Measurements from ENCODE around the gene KIDINS220. TPM values are rescaled to one million over a fixed set of nuclear protein-coding genes. Genes with fewer than 3 reads are reported as not detected.
A peak's percentile ranks its signal among the peaks of the same experiment; 100 is the strongest.

The KIDINS220 gene
- total and polyA plus RNA-seq, 9 of the 15 experiments (the other 6 are each of a cell fraction or from before 2014, with no cell fraction given), result 15.2 to 48.0 (median 34.4) TPM

GRCh38 chr2:8697190-8697589, 140.2 kb downstream of the KIDINS220 start:
- peak; percentile 29 to 34 (median 34); a peak in 5 of 6 replicates for TF ChIP-seq CTCF (IDR thresholded peaks at IDR 0.05 in 2 of 3, conservative IDR thresholded peaks at IDR 0.05 in 1 of 3; ENCODE audit: insufficient read depth in 2 of 3, low read depth in 1 of 3, low read length in 3 of 3)
- no peak for TF ChIP-seq ATF1 (CRISPR knock-in tag; IDR thresholded peaks at IDR 0.05)
- TF ChIP-seq ATF1 (tag; IDR thresholded peaks at IDR 0.05), result no peak
- TF ChIP-seq RAD21 (CRISPR knock-in tag; conservative IDR thresholded peaks at IDR 0.05 in 1 of 2, IDR thresholded peaks at IDR 0.05 in 1 of 2), result peak; percentile 8 to 48; a peak in 2 of 4 replicates
- Histone ChIP-seq H3K79me2 (ENCODE audit: control insufficient read depth, insufficient read depth, low read length) (no peaks in the 10 kb centered on the region), H3K4me3 (no peak overlapping the region), H3K27ac (ENCODE audit: extremely low read depth, low read depth, low read length) (no peak overlapping the region), H3K27me3 (ENCODE audit: control insufficient read depth in 2 of 2, insufficient read depth in 2 of 2, low read length in 2 of 2) (no peaks in the 10 kb centered on the region), H3K36me3 (ENCODE audit: control insufficient read depth, insufficient read depth, low read length) (no peaks in the 10 kb centered on the region), H2AFZ (ENCODE audit: low read depth, low read length) (peak overlapping the region; percentile 87), H4K20me1 (replicated peaks; ENCODE audit: control insufficient read depth, insufficient read depth, low read length) (no peaks in the 10 kb centered on the region), H3K9ac (ENCODE audit: insufficient read depth in 1 of 2, low read depth in 2 of 2, low read length in 2 of 2) (no peak overlapping the region), H3K9me1 (ENCODE audit: control insufficient read depth, insufficient read depth, low read length) (no peaks in the 10 kb centered on the region), H3K9me3 (replicated peaks; ENCODE audit: control insufficient read depth, insufficient read depth, low read depth, low read length) (no peaks in the 10 kb centered on the region), H3K4me1 (replicated peaks in 1 of 2; ENCODE audit: control insufficient read depth in 2 of 2, insufficient read depth in 2 of 2, low read length in 2 of 2) (peaks cover 10 to 17% of the 10 kb centered on the region in 2 experiments; a peak in 4 of 5 replicates), H3K4me2 (ENCODE audit: insufficient read depth, low read length) (peak overlapping the region; percentile 41; the same call in 1 of the 2 replicates)
- no TSS peak for BruUV-seq (replicated peaks)
- ChIA-PET CTCF (ENCODE audit: low intra/inter-chr PET ratio) (no interaction called here), POLR2A (no interaction called here)
- FAIRE-seq (peak; percentile 72), ATAC-seq (peak; percentile 85), DNase-seq (ENCODE audit: extremely low read depth in 1 of 4, low spot score in 3 of 4) (peak in 2 of 4 experiments; percentile 45 to 61)
- intact Hi-C loops (cut with micrococcal nuclease) (no loop called here), in situ Hi-C loops (cut with MboI) (loop anchor here (25.0 kb wide), 2 partner anchors 685 to 1610 kb away; no protein-coding TSS in a partner anchor)
- 14% methylated on average over 5 of the region's 5 CpGs for WGBS (ENCODE audit: insufficient coverage, low coverage, missing lambda C conversion rate)

Data from K562 (cell line).